Left lobe of liver (tissue), 2 donors: Measurements from ENCODE around the gene FAM83C. TPM values are rescaled to one million over a fixed set of nuclear protein-coding genes. Genes with fewer than 3 reads are reported as not detected.
A peak's percentile ranks its signal among the peaks of the same experiment; 100 is the strongest.

Experiments used
- ATAC-seq: fragments of 200-7000 bp; cut with Tn5 transposase; one replicate; pipeline ENCODE4 v1.9.1; 2020; ENCODE audit warnings: mild to moderate bottlenecking, moderate library complexity
- DNase-seq: peaks from one replicate; pipeline ENCODE4 v3.0.0-alpha.2; 2020; ENCODE audit warnings: low spot score
- total RNA-seq: library from RNA; stranded (reverse); gene quantifications from one replicate; pipeline ENCODE4 v1.2.1, GENCODE V29; 2021
- donor health status: DM: no; HTN: no; CAD: no; lungs with moderate emphysema.
- donor health status: DM: no; HTN: yes; CAD: no.

FAM83C gene
- not detected for total RNA-seq

- ATAC-seq (no peak), DNase-seq (no peak)
Measured at GRCh38 chr20:35291654-35292503, at the start of gene FAM83C. Gene FAM83C (minus strand): TSS chr20:35292425. CDS start chr20:35292304, 121 bp downstream.

- DNase-seq (no peak), ATAC-seq (no peak)
Measured at GRCh38 chr20:35341366-35342028, 49.3 kb upstream of the FAM83C start.

- ATAC-seq (no peak), DNase-seq (no peak)
Measured at GRCh38 chr20:35340436-35340835, 48.2 kb upstream of the FAM83C start.

GRCh38 chr20:35339636-35340035, 47.4 kb upstream of the FAM83C start:
- DNase-seq: no peak
- no peak for ATAC-seq

GRCh38 chr20:35339007-35339406, 46.8 kb upstream of the FAM83C start:
- no peak for DNase-seq

GRCh38 chr20:35334311-35335101, 42.3 kb upstream of the FAM83C start:
- no peak for ATAC-seq
- no peak for DNase-seq

More at GRCh38 chr20:35339007-35339406, 46.8 kb upstream of the FAM83C start:
- no peak for ATAC-seq

- DNase-seq: no peak
- peak; percentile 9 for ATAC-seq
Measured at GRCh38 chr20:35333606-35334005, 41.4 kb upstream of the FAM83C start.

- DNase-seq: no peak
- ATAC-seq: no peak
Measured at GRCh38 chr20:35332540-35333200, 40.4 kb upstream of the FAM83C start.

- peak; percentile 51 for ATAC-seq
Measured at GRCh38 chr20:35329435-35330139, 37.4 kb upstream of the FAM83C start.

GRCh38 chr20:35328689-35329088, 36.5 kb upstream of the FAM83C start:
- DNase-seq (no peak), ATAC-seq (no peak)

More at GRCh38 chr20:35329435-35330139, 37.4 kb upstream of the FAM83C start:
- no peak for DNase-seq

- ATAC-seq (no peak), DNase-seq (no peak)
Measured at GRCh38 chr20:35328095-35328685, 36.0 kb upstream of the FAM83C start.

GRCh38 chr20:35327074-35327976, 35.1 kb upstream of the FAM83C start:
- peak; percentile 80 for DNase-seq
- peak; percentile 90 for ATAC-seq

GRCh38 chr20:35326740-35327073, 34.5 kb upstream of the FAM83C start:
- DNase-seq (no peak), ATAC-seq (peak; percentile 51)

- DNase-seq: no peak
- no peak for ATAC-seq
Measured at GRCh38 chr20:35326021-35326739, 34.0 kb upstream of the FAM83C start.

- DNase-seq (no peak), ATAC-seq (no peak)
Measured at GRCh38 chr20:35325401-35325800, 33.2 kb upstream of the FAM83C start.

- ATAC-seq (no peak), DNase-seq (no peak)
Measured at GRCh38 chr20:35320396-35321126, 28.3 kb upstream of the FAM83C start.

GRCh38 chr20:35319871-35320197, 27.6 kb upstream of the FAM83C start:
- ATAC-seq (no peak), DNase-seq (no peak)
